Activated B cell treated with CpG ODN at 0.5 μM for 24 hours (primary cell): Measurements from ENCODE around the gene ITFG1. TPM values are rescaled to one million over a fixed set of nuclear protein-coding genes. Genes with fewer than 3 reads are reported as not detected.
"Not testable (repeated sequence)": the region's sequence is repeated elsewhere in the genome, so short reads cannot be mapped to it uniquely, and the experiment has no call there.

Source experiments
- ATAC-seq: fragments of 200-7000 bp; cut with Tn5 transposase; one replicate; pipeline ENCODE4 v1.10.0; 2021; ENCODE audit warnings: low read depth, mild to moderate bottlenecking, moderate library complexity
- CTCF ChIA-PET: fragments of 350-600 bp; sonication (Branson Sonifier 250); formaldehyde crosslinking; loops from one replicate; lab custom pipeline; 2021; ENCODE audit warnings: antibody characterized with exemption; lab: Charles Lee
- POLR2A ChIA-PET: fragments of 350-600 bp; sonication (Branson Sonifier 250); formaldehyde crosslinking; loops from one replicate; lab custom pipeline; 2021; ENCODE audit warnings: antibody characterized with exemption; lab: Charles Lee
- DNase-seq: peaks from one replicate; pipeline ENCODE4 v3.0.0; 2022
- H3K27ac Mint-ChIP-seq: one replicate; pipeline ENCODE4 v1.8.0; 2020; ENCODE audit warnings: mixed read lengths
- H3K27me3 Mint-ChIP-seq: one replicate; pipeline ENCODE4 v1.8.0; 2021; ENCODE audit warnings: mixed read lengths
- H3K36me3 Mint-ChIP-seq: one replicate; pipeline ENCODE4 v1.8.0; 2021; ENCODE audit warnings: low read depth, mixed read lengths
- H3K4me1 Mint-ChIP-seq: one replicate; pipeline ENCODE4 v1.8.0; 2021; ENCODE audit warnings: mixed read lengths
- H3K4me3 Mint-ChIP-seq: one replicate; pipeline ENCODE4 v1.8.0; 2020; ENCODE audit warnings: mild to moderate bottlenecking, mixed read lengths
- H3K9me3 Mint-ChIP-seq: one replicate; pipeline ENCODE4 v1.8.0; 2020; ENCODE audit warnings: mixed read lengths
- intact Hi-C: fragments of 100-400 bp; cut with micrococcal nuclease; formaldehyde crosslinking; loops from one replicate; pipeline ENCODE4 v1.15.1; 2024
- total RNA-seq: library from RNA; stranded (reverse); gene quantifications from 2 replicates; pipeline ENCODE4 v1.2.3, GENCODE V29; 2022
- TF ChIP-seq, protein P1 (sequence below): fragments of 200-600 bp; IDR thresholded peaks from one replicate; pipeline ENCODE4 v1.8.0; 2022; ENCODE audit warnings: antibody characterized with exemption, mild to moderate bottlenecking

Gene ITFG1
- total RNA-seq, 1 donor from 2014 or later = 30.9 TPM

DNA sequence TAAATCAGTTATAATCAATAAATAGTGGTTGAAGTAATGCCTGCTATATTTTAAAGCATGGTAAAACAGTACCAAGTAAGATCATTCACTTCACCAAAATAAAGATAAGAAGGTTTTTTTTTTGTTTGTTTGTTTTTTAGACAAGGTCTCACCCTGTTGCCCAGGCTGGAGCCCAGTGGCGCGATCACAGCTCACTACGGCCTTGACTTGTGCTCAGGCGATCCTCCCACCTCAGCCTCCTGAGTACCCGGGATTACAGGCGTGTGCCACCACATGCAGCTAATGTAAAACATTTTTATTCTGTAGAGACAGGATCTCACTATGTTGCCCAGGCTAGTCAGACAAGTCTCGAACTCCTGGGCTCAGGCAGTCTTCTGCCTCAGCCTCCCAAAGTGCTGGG is 232.6 kb downstream of the ITFG1 start:
- H3K36me3 Mint-ChIP-seq = peaks cover 53% of the 10 kb centered on the region
- POLR2A ChIA-PET = no interaction called here

DNA sequence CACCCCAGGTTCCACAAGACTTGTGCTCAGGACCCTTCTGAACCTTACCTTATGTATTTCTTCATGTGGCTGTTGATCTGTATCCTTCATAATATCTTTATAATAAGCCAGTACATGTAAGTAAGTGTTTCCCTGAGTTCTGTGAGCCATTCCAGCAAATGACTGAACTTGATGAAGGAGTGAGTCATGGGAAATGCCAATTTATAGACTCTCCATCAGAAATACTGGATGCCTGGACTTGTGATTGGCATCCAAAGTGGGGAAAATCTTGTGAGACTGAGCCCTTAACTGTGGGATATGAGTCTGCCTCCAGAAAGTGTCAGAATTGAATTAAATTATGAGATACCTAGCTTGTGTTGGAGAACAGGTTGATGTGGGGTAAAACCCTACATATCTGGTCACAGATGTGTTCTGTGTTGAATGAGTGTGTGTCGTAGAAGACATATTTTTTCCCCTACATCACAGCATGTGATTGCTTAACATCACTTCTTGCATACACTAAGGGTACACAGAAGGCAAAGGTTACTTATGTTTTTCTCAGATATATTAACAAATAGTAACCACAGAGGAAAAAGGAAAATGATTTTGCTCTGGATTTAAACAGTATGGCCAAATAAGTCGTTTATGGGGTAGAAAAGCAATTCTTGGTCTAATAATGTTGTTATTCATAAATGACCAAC is 247.0 kb downstream of the ITFG1 start:
- no peak overlapping the region for H3K27ac Mint-ChIP-seq
- CTCF ChIA-PET = no interaction called here
- POLR2A ChIA-PET = no interaction called here
- ATAC-seq (no peak), DNase-seq (no peak)
- no peaks in the 10 kb centered on the region for H3K9me3 Mint-ChIP-seq
- no peaks in the 10 kb centered on the region for H3K4me1 Mint-ChIP-seq
- H3K4me3 Mint-ChIP-seq = no peak overlapping the region
- TF ChIP-seq, protein P1, sequence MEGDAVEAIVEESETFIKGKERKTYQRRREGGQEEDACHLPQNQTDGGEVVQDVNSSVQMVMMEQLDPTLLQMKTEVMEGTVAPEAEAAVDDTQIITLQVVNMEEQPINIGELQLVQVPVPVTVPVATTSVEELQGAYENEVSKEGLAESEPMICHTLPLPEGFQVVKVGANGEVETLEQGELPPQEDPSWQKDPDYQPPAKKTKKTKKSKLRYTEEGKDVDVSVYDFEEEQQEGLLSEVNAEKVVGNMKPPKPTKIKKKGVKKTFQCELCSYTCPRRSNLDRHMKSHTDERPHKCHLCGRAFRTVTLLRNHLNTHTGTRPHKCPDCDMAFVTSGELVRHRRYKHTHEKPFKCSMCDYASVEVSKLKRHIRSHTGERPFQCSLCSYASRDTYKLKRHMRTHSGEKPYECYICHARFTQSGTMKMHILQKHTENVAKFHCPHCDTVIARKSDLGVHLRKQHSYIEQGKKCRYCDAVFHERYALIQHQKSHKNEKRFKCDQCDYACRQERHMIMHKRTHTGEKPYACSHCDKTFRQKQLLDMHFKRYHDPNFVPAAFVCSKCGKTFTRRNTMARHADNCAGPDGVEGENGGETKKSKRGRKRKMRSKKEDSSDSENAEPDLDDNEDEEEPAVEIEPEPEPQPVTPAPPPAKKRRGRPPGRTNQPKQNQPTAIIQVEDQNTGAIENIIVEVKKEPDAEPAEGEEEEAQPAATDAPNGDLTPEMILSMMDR = no peak
- no peaks in the 10 kb centered on the region for H3K27me3 Mint-ChIP-seq
- peaks cover 54% of the 10 kb centered on the region for H3K36me3 Mint-ChIP-seq
- intact Hi-C loops = no loop called here

More for the DNA sequence above, 232.6 kb downstream of the ITFG1 start:
- no peaks in the 10 kb centered on the region for H3K4me1 Mint-ChIP-seq
- TF ChIP-seq, protein P1 = no peak
- H3K4me3 Mint-ChIP-seq = no peak overlapping the region
- H3K9me3 Mint-ChIP-seq = no peaks in the 10 kb centered on the region
- no peak for ATAC-seq
- no peak overlapping the region for H3K27ac Mint-ChIP-seq
- intact Hi-C loops = no loop called here
- no peak for DNase-seq
- no peaks in the 10 kb centered on the region for H3K27me3 Mint-ChIP-seq
- CTCF ChIA-PET = no interaction called here

DNA sequence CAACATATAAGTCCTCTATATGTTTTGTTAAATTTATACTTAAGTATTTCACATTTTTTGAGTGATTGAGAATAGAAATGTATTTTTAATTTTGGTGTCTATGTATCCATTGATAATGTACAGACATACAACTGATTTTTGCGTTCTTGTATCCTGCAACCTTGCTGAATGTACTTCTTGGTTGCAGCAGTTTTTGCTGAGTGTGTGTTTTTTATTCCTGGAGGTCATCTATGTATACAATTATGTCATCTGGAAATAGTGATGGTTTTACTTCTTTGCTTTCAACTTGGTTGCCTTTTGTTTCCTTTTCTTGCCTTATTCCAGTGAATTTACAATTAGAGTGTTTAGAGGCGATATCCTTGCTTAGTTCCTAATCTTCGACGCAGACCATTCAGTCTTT is 249.6 kb downstream of the ITFG1 start:
- no peaks in the 10 kb centered on the region for H3K4me1 Mint-ChIP-seq
- H3K4me3 Mint-ChIP-seq = no peak overlapping the region
- no peak overlapping the region for H3K27ac Mint-ChIP-seq
- DNase-seq (no peak), ATAC-seq (no peak)
- TF ChIP-seq, protein P1 = no peak
- ChIA-PET POLR2A (no interaction called here), CTCF (no interaction called here)
- intact Hi-C loops = no loop called here
- H3K36me3 Mint-ChIP-seq = peaks cover 41% of the 10 kb centered on the region
- H3K9me3 Mint-ChIP-seq = no peaks in the 10 kb centered on the region
- no peaks in the 10 kb centered on the region for H3K27me3 Mint-ChIP-seq

DNA sequence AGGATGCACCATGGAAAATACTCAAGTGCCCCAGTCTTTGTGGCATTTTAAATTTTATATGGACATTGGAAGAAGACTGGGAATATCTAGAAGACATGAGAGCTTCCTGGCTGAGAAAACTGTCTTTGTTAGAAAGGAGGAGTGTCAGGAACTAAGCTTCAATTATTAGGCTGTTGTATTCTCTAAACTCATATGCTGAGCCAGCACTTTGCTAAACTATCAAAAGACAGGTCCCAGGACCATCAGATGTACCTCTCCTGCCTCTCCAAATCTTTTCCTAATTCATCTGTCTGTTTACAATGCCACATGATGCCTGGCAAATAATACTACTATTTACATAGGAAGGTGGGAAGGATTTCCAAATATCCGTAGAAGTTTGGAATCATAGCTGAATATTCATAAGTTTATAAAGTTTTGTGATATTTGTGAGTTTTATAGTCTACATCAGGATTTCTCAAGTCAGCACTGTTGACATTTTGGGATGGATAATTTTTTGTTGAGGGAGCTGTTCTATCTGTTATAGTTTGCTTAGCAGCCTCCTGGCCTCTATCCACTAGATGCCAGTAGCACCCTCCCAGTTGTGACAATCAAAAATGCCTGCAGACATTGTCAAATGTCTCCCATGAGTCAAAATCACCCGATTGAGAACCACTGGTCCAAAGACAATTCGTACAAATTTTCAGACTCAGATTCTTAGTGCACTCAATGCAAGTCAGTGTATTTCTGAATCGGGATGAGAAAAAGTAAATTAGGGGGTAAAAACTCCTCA is 255.9 kb downstream of the ITFG1 start:
- Mint-ChIP-seq H3K4me1 (no peaks in the 10 kb centered on the region), H3K4me3 (no peak overlapping the region), H3K27ac (no peak overlapping the region), H3K9me3 (no peaks in the 10 kb centered on the region), H3K36me3 (peaks cover 17% of the 10 kb centered on the region), H3K27me3 (no peaks in the 10 kb centered on the region)
- DNase-seq (no peak), ATAC-seq (no peak)
- CTCF ChIA-PET = no interaction called here
- POLR2A ChIA-PET = no interaction called here
- intact Hi-C loops = no loop called here
- TF ChIP-seq, protein P1 = no peak

DNA sequence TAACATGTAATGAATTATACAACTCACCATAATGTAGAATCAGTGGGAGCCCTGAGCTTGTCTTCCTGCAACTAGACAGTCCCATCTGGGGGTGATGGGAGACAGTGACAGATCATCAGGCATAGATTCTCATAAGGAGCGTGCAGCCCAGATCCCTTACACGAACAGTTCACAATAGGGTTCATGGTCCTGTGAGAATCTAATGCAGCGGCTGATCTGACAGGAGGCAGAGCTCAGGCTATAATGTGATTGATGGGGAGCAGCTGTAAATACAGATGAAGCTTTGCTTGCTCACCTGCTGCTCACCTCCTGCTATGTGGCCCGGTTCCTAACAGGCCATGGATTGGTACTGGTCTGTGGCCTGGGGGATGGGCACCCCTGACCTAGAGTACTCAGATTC is 257.4 kb downstream of the ITFG1 start:
- H3K27me3 Mint-ChIP-seq, CTCF ChIA-PET, H3K4me3 Mint-ChIP-seq, H3K27ac Mint-ChIP-seq, H3K9me3 Mint-ChIP-seq, H3K4me1 Mint-ChIP-seq, DNase-seq, intact Hi-C loops, POLR2A ChIA-PET, ATAC-seq: not testable (repeated sequence)
- peaks cover 17% of the 10 kb centered on the region for H3K36me3 Mint-ChIP-seq
